Peyer's patch (tissue), 4 donors: ENCODE results near the gene UTRN.

ENCODE experiments used
- POLR2A ChIP-seq, 2 donors: fragments of 450-650 bp; IDR thresholded peaks; one replicate each; pipeline ENCODE4 v1.5.1; 2017; ENCODE audit warnings: antibody characterized with exemption in 2 of 2, mild to moderate bottlenecking in 2 of 2, moderate library complexity in 2 of 2
- TF ChIP-seq, protein P1 (sequence below), 6 experiments: fragments of 450-650 bp in 4 of 6; fragments of 200-600 bp in 2 of 6; sonication (generic) in 1 of 6; IDR thresholded peaks; one replicate each; pipeline ENCODE4 v1.5.1; 2017 to 2019; ENCODE audit warnings: antibody characterized with exemption in 6 of 6, mild to moderate bottlenecking in 3 of 6, moderate library complexity in 1 of 6

GRCh38 chr6:144278659-144279314 lies 6.3 kb upstream of the UTRN start:
- TF ChIP-seq, protein P1, sequence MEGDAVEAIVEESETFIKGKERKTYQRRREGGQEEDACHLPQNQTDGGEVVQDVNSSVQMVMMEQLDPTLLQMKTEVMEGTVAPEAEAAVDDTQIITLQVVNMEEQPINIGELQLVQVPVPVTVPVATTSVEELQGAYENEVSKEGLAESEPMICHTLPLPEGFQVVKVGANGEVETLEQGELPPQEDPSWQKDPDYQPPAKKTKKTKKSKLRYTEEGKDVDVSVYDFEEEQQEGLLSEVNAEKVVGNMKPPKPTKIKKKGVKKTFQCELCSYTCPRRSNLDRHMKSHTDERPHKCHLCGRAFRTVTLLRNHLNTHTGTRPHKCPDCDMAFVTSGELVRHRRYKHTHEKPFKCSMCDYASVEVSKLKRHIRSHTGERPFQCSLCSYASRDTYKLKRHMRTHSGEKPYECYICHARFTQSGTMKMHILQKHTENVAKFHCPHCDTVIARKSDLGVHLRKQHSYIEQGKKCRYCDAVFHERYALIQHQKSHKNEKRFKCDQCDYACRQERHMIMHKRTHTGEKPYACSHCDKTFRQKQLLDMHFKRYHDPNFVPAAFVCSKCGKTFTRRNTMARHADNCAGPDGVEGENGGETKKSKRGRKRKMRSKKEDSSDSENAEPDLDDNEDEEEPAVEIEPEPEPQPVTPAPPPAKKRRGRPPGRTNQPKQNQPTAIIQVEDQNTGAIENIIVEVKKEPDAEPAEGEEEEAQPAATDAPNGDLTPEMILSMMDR (IDR thresholded peaks at IDR 0.05) = no peak
- no peak for TF ChIP-seq POLR2A (IDR thresholded peaks at IDR 0.05)
